ENCODE measurements around the gene SLC6A14.

GRCh38 chrX:116413273-116413672 lies 23.1 kb upstream of the SLC6A14 start:
- TF ChIP-seq CTCF (IDR thresholded peaks at IDR 0.05) (no peak), POLR2AphosphoS5 (IDR thresholded peaks at IDR 0.05) (no peak)
